ENCODE data around the gene ARHGEF16.

ARHGEF16 gene

GRCh38 chr1:3434406-3435110 is 19.9 kb upstream of the ARHGEF16 start:
- H3K27ac ChIP-seq, result no peak overlapping the region
- POLR2A ChIA-PET (ENCODE audit: low non-redundant PET), result no interaction called here
- TF ChIP-seq CTCF (conservative IDR thresholded peaks at IDR 0.05; ENCODE audit: low read depth), result no peak
- DNase-seq (ENCODE audit: low spot score), result no peak
- CTCF ChIA-PET, result no interaction called here

GRCh38 chr1:3435666-3436065 is 18.8 kb upstream of the ARHGEF16 start:
- ChIA-PET POLR2A (ENCODE audit: low non-redundant PET) (no interaction called here), CTCF (interaction anchor here (0.6 kb wide), 1 partner anchor 11 kb away, joined by 3 read pairs; no protein-coding TSS in a partner anchor)
- H3K27ac ChIP-seq, result no peak overlapping the region
- DNase-seq (ENCODE audit: low spot score), result no peak
- no peak for TF ChIP-seq CTCF (conservative IDR thresholded peaks at IDR 0.05; ENCODE audit: low read depth)

GRCh38 chr1:3436451-3436850 is 18.0 kb upstream of the ARHGEF16 start:
- POLR2A ChIA-PET (ENCODE audit: low non-redundant PET), result no interaction called here
- no peak for TF ChIP-seq CTCF (conservative IDR thresholded peaks at IDR 0.05; ENCODE audit: low read depth)
- CTCF ChIA-PET, result no interaction called here
- no peak overlapping the region for H3K27ac ChIP-seq
- no peak for DNase-seq (ENCODE audit: low spot score)

GRCh38 chr1:3436901-3437300 is 17.6 kb upstream of the ARHGEF16 start:
- CTCF ChIA-PET, result no interaction called here
- DNase-seq (ENCODE audit: low spot score), result no peak
- TF ChIP-seq CTCF (conservative IDR thresholded peaks at IDR 0.05; ENCODE audit: low read depth), result no peak
- no peak overlapping the region for H3K27ac ChIP-seq
- POLR2A ChIA-PET (ENCODE audit: low non-redundant PET), result no interaction called here

- H3K27ac ChIP-seq, result no peak overlapping the region
- POLR2A ChIA-PET (ENCODE audit: low non-redundant PET), result no interaction called here
- no peak for TF ChIP-seq CTCF (conservative IDR thresholded peaks at IDR 0.05; ENCODE audit: low read depth)
- no peak for DNase-seq (ENCODE audit: low spot score)
- CTCF ChIA-PET, result interaction anchor here (0.7 to 0.8 kb wide), 2 partner anchors 369 to 874 kb away, joined by 3 read pairs; no protein-coding TSS in a partner anchor
Measured at GRCh38 chr1:3438661-3439180, 15.7 kb upstream of the ARHGEF16 start.

GRCh38 chr1:3439346-3440299 is 14.8 kb upstream of the ARHGEF16 start:
- no peak for TF ChIP-seq CTCF (conservative IDR thresholded peaks at IDR 0.05; ENCODE audit: low read depth)
- DNase-seq (ENCODE audit: low spot score), result no peak
- POLR2A ChIA-PET (ENCODE audit: low non-redundant PET), result no interaction called here
- no peak overlapping the region for H3K27ac ChIP-seq
- CTCF ChIA-PET, result interaction anchor here (0.7 to 0.8 kb wide), 2 partner anchors 368 to 875 kb away, joined by 3 read pairs; no protein-coding TSS in a partner anchor
